Measurements from ENCODE around the gene MACROD2.
"Not testable (repeated sequence)": the region's sequence is repeated elsewhere in the genome, so short reads cannot be mapped to it uniquely, and the experiment has no call there.

The MACROD2 gene

GRCh38 chr20:15515691-15516090 lies 1520.4 kb downstream of the MACROD2 start:
- no peak for DNase-seq

GRCh38 chr20:15520930-15521524 lies 1525.7 kb downstream of the MACROD2 start:
- no peak for DNase-seq

- no peak for DNase-seq
Measured at GRCh38 chr20:15523400-15523799, 1528.1 kb downstream of the MACROD2 start.

- DNase-seq = no peak
Measured at GRCh38 chr20:15528391-15529111, 1533.2 kb downstream of the MACROD2 start.

DNA sequence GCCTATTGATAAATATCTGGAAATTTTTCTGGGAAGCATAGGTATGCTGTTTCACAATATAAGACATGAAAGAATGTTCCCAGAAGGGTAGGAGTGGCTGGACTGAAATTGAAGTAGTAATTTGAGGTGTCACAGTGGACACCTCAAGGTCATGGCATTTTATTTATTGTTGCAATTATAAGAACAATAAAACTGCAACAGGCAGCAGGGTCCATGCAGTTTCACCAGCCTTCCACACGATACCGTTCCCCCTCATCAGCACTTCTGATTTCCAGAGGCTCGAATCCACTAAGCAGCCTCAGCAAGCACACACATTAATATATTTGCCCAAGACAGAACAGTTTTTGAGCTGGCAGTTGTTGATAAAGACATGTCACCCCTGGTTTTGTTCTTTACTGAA lies 1540.5 kb downstream of the MACROD2 start:
- DNase-seq = no peak

GRCh38 chr20:15537200-15537599 lies 1541.9 kb downstream of the MACROD2 start:
- not testable (repeated sequence) for DNase-seq

DNA sequence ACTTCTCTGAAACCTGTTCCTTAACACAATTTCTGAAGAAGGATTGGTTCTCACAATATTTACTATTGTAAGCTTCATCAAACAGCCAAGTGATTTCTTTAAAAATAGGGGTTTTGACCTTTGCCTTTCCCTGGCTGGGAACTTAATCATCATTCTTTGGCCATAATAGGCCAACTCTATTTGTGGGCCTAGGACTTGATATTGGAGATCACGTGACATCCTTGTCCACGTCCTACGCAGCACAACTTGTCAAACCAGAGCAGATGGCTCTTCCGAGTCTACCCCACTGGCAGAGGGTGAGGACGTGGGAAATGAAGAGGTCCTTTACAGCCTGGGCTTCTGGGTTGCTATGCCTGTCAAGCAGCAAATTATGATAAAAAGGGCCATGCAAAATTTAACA lies 1547.3 kb downstream of the MACROD2 start:
- no peak for DNase-seq

DNA sequence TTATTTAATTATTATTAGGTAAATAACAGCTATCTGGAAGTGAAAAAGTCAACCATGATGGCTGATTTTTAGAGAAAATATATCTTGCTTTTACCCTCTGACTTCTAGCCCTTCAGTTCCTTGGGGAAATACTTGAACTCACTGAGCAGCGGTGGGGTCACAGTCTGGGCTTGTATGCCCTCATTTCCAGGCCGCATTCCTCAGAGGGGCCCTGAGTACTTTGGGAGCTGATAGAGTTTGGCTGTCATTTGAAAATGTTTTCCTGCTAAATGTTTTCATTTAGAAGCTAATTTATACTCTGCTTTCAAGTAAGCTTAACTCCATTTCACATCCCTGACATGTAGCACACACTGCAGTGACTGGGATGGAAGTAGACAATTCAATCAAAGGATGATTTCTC lies 1549.4 kb downstream of the MACROD2 start:
- no peak for DNase-seq

GRCh38 chr20:15546525-15547023 lies 1551.3 kb downstream of the MACROD2 start:
- DNase-seq = no peak

- DNase-seq = no peak
Measured at GRCh38 chr20:15547119-15547518, 1551.8 kb downstream of the MACROD2 start.

- DNase-seq = no peak
Measured at GRCh38 chr20:15550116-15550870, 1555.0 kb downstream of the MACROD2 start.

GRCh38 chr20:15555913-15556312 lies 1560.6 kb downstream of the MACROD2 start:
- DNase-seq = no peak

- no peak for DNase-seq
Measured at GRCh38 chr20:15556869-15557268, 1561.6 kb downstream of the MACROD2 start.

DNA sequence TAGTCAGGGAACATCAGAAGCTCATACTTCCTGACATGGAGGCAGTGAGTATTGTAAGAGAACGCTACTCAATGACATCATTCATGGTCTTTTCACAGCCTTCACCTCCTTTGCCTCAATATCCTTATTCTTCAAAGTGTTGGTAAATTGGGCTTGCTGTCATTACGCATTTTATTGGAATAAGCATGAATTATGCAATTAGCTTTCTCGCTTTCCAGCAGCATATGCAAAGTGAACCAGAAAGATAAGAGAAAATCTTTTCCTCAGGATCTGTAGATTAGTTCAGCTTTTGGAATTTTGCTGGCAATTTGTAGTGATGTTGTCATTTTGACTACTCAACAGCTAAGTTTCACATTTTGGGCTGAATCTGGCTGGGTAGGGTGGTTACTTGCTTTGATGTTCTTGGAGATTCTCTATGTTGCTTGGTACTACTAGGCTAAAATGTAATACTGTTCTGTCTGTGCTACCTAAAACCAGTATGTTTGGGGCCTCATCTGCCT lies 1565.8 kb downstream of the MACROD2 start:
- DNase-seq = no peak

GRCh38 chr20:15561707-15562404 lies 1566.5 kb downstream of the MACROD2 start:
- DNase-seq = no peak

GRCh38 chr20:15563836-15564235 lies 1568.5 kb downstream of the MACROD2 start:
- no peak for DNase-seq

DNA sequence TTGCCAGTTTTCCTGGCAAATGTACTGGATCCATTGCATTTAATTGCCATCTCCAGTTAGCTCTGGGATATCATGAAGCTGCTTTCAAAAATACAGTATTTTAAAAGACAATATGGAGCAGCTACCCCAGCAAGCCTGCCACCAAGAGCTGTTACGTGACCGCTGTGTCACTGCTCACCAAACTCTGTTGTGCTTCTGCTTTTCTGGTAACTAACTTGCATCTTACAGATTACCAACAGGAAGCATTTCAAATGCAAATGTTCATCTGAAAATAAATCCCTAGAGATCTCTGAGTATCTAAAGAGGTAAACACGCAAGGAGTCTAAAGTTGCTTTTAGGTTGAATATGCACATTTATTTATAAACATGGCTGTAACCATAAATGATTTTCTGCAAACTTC lies 1569.7 kb downstream of the MACROD2 start:
- DNase-seq = no peak

GRCh38 chr20:15565786-15566185 lies 1570.5 kb downstream of the MACROD2 start:
- no peak for DNase-seq

DNA sequence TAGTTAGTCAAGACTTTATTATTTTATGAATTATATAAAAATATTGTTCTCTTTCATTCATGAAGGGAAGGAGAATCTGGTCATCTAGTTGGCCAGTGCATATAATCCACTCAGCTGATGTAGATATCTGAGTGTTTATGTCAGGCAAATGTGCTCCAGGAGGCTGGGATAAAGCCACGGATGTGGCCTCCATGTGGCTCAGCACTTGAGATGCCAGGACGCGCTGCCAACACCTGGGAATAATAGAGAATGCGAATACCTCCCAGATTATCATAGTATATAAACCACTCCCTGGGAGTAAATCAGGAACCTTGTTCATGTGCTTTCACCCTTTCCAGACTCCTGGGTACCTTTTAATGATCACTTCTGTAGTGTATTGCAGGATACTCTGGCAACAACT lies 1571.9 kb downstream of the MACROD2 start:
- DNase-seq = no peak

GRCh38 chr20:15570156-15570555 lies 1574.8 kb downstream of the MACROD2 start:
- no peak for DNase-seq

- DNase-seq = no peak
Measured at GRCh38 chr20:15571056-15571455, 1575.7 kb downstream of the MACROD2 start.

- no peak for DNase-seq
Measured at GRCh38 chr20:15575255-15575654, 1579.9 kb downstream of the MACROD2 start.

GRCh38 chr20:15576411-15576810 lies 1581.1 kb downstream of the MACROD2 start:
- no peak for DNase-seq
